ENCODE measurements around the gene FIS1. TPM values are rescaled to one million over a fixed set of nuclear protein-coding genes. Genes with fewer than 3 reads are reported as not detected.

FIS1 gene
- total and polyA plus RNA-seq, 9 donors, result 83.2 to 262 (median 178) TPM

GRCh38 chr7:101241015-101241363 lies 3.9 kb downstream of the FIS1 start:
- Histone ChIP-seq H3K27ac (no peak overlapping the region), H3K27me3 (no peaks in the 10 kb centered on the region), H3K4me3 (no peak overlapping the region), H3K4me1 (ENCODE audit: insufficient read depth) (peaks cover 5% of the 10 kb centered on the region), H3K9me3 (no peaks in the 10 kb centered on the region), H3K36me3 (no peaks in the 10 kb centered on the region)
- 92 to 93% (median 93%) methylated on average over 12 of the region's 12 CpGs for WGBS, 3 donors
- TF ChIP-seq EP300 (IDR thresholded peaks at IDR 0.05) (no peak), CTCF (IDR thresholded peaks at IDR 0.05) (no peak), POLR2A (IDR thresholded peaks at IDR 0.05) (no peak)
- intact Hi-C loops (cut with DNase I), result loop anchor here in 1 of 4 donors (5.0 to 10.0 kb wide), 2 partner anchors 74 to 366 kb away; partner anchors contain the start of genes SRRT and VGF
- no peak for DNase-seq

- Histone ChIP-seq H3K9me3 (no peaks in the 10 kb centered on the region), H3K27ac (no peak overlapping the region)
- DNase-seq, result no peak
Observed at GRCh38 chr7:101240226-101241014, 4.5 kb downstream of the FIS1 start.

GRCh38 chr7:101239951-101240220 lies 5.0 kb downstream of the FIS1 start:
- no peak overlapping the region for H3K4me3 ChIP-seq
- intact Hi-C loops (cut with DNase I), result loop anchor here in 1 of 4 donors (5.0 to 10.0 kb wide), 2 partner anchors 73 to 365 kb away; partner anchors contain the start of genes SRRT and VGF
- no peaks in the 10 kb centered on the region for H3K36me3 ChIP-seq
- TF ChIP-seq CTCF (IDR thresholded peaks at IDR 0.05), result no peak
- TF ChIP-seq POLR2A (IDR thresholded peaks at IDR 0.05), result no peak
- no peak for TF ChIP-seq EP300 (IDR thresholded peaks at IDR 0.05)
- no peaks in the 10 kb centered on the region for H3K9me3 ChIP-seq
- 89 to 91% (median 91%) methylated on average over 9 of the region's 9 CpGs for WGBS, 3 donors
- DNase-seq, result no peak
- peaks cover 3% of the 10 kb centered on the region for H3K4me1 ChIP-seq (ENCODE audit: insufficient read depth)
- H3K27ac ChIP-seq, result no peak overlapping the region
- H3K27me3 ChIP-seq, result no peaks in the 10 kb centered on the region

More at GRCh38 chr7:101240226-101241014, 4.5 kb downstream of the FIS1 start:
- TF ChIP-seq POLR2A (IDR thresholded peaks at IDR 0.05) (no peak), EP300 (IDR thresholded peaks at IDR 0.05) (no peak), CTCF (IDR thresholded peaks at IDR 0.05) (no peak)
- Histone ChIP-seq H3K4me3 (no peak overlapping the region), H3K27me3 (no peaks in the 10 kb centered on the region), H3K4me1 (ENCODE audit: insufficient read depth) (peaks cover 3% of the 10 kb centered on the region), H3K36me3 (no peaks in the 10 kb centered on the region)
- intact Hi-C loops (cut with DNase I), result loop anchor here in 1 of 4 donors (5.0 to 10.0 kb wide), 2 partner anchors 73 to 366 kb away; partner anchors contain the start of genes SRRT and VGF
- WGBS, 3 donors, result 84 to 86% (median 84%) methylated on average over 32 of the region's 32 CpGs

GRCh38 chr7:101239191-101239950 lies 5.5 kb downstream of the FIS1 start:
- H3K27ac ChIP-seq, result no peak overlapping the region
- TF ChIP-seq EP300 (IDR thresholded peaks at IDR 0.05), result no peak
- TF ChIP-seq POLR2A (IDR thresholded peaks at IDR 0.05), result no peak
- no peak for TF ChIP-seq CTCF (IDR thresholded peaks at IDR 0.05)
- no peaks in the 10 kb centered on the region for H3K9me3 ChIP-seq
- WGBS, 3 donors, result 62 to 64% (median 63%) methylated on average over 26 to 27 of the region's 27 CpGs
- intact Hi-C loops (cut with DNase I), result no loop called here
- DNase-seq, result no peak
- H3K4me1 ChIP-seq (ENCODE audit: insufficient read depth), result peaks cover 3% of the 10 kb centered on the region
- no peak overlapping the region for H3K4me3 ChIP-seq
- no peaks in the 10 kb centered on the region for H3K27me3 ChIP-seq
- H3K36me3 ChIP-seq, result no peaks in the 10 kb centered on the region
